ENCODE data around the gene NFATC2.

GRCh38 chr20:51578145-51578459 lies 35.6 kb upstream of the NFATC2 start:
- TF ChIP-seq, protein P1, sequence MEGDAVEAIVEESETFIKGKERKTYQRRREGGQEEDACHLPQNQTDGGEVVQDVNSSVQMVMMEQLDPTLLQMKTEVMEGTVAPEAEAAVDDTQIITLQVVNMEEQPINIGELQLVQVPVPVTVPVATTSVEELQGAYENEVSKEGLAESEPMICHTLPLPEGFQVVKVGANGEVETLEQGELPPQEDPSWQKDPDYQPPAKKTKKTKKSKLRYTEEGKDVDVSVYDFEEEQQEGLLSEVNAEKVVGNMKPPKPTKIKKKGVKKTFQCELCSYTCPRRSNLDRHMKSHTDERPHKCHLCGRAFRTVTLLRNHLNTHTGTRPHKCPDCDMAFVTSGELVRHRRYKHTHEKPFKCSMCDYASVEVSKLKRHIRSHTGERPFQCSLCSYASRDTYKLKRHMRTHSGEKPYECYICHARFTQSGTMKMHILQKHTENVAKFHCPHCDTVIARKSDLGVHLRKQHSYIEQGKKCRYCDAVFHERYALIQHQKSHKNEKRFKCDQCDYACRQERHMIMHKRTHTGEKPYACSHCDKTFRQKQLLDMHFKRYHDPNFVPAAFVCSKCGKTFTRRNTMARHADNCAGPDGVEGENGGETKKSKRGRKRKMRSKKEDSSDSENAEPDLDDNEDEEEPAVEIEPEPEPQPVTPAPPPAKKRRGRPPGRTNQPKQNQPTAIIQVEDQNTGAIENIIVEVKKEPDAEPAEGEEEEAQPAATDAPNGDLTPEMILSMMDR (IDR thresholded peaks at IDR 0.05; ENCODE audit: insufficient read depth, low read length, poor library complexity, severe bottlenecking): no peak
- TF ChIP-seq EZH2phosphoT487 (conservative IDR thresholded peaks at IDR 0.05; ENCODE audit: low read length): no peak

Data from SU-DHL-6 (cell line).